ENCODE data around the gene MTURN.
A peak's percentile ranks its signal among the peaks of the same experiment; 100 is the strongest.
"Not testable (repeated sequence)": the region's sequence is repeated elsewhere in the genome, so short reads cannot be mapped to it uniquely, and the experiment has no call there.

MTURN gene

GRCh38 chr7:30184791-30185487 is 50.2 kb downstream of the MTURN start:
- Histone ChIP-seq H3K36me3 (ENCODE audit: control insufficient read depth in 5 of 5, insufficient read depth in 5 of 5, low read length in 5 of 5) (no peaks in the 10 kb centered on the region), H3K4me1 (ENCODE audit: control insufficient read depth in 5 of 5, insufficient read depth in 5 of 5, low read length in 5 of 5) (peaks cover 3 to 36% (median 26%) of the 10 kb centered on the region in 5 donors), H3K9me3 (ENCODE audit: control insufficient read depth in 5 of 5, low read length in 5 of 5) (peaks cover 0 to 3% (median 0%) of the 10 kb centered on the region in 5 donors), H3K9ac (ENCODE audit: low read length in 5 of 5) (no peak overlapping the region), H3K4me3 (ENCODE audit: low read depth in 1 of 5, low read length in 5 of 5) (no peak overlapping the region), H3K27me3 (ENCODE audit: control insufficient read depth in 5 of 5, insufficient read depth in 4 of 5, low read length in 5 of 5) (no peaks in the 10 kb centered on the region), H3K27ac (ENCODE audit: low read depth, low read length) (peak overlapping the region; percentile 89)

- peak overlapping the region; percentile 89 for H3K27ac ChIP-seq (ENCODE audit: low read depth, low read length)
- H3K9me3 ChIP-seq (ENCODE audit: control insufficient read depth in 5 of 5, low read length in 5 of 5): peaks cover 0 to 3% (median 0%) of the 10 kb centered on the region in 5 donors
- peak overlapping the region in 1 of 5 donors; percentile 29 for H3K9ac ChIP-seq (ENCODE audit: low read length in 5 of 5)
- no peaks in the 10 kb centered on the region for H3K27me3 ChIP-seq (ENCODE audit: control insufficient read depth in 5 of 5, insufficient read depth in 4 of 5, low read length in 5 of 5)
- no peaks in the 10 kb centered on the region for H3K36me3 ChIP-seq (ENCODE audit: control insufficient read depth in 5 of 5, insufficient read depth in 5 of 5, low read length in 5 of 5)
- H3K4me3 ChIP-seq (ENCODE audit: low read depth in 1 of 5, low read length in 5 of 5): no peak overlapping the region
- peaks cover 3 to 36% (median 26%) of the 10 kb centered on the region in 5 donors for H3K4me1 ChIP-seq (ENCODE audit: control insufficient read depth in 5 of 5, insufficient read depth in 5 of 5, low read length in 5 of 5)
Observed at GRCh38 chr7:30185496-30185895, 50.7 kb downstream of the MTURN start.

GRCh38 chr7:30186725-30187124 is 51.9 kb downstream of the MTURN start:
- Histone ChIP-seq H3K4me1 (ENCODE audit: control insufficient read depth in 5 of 5, insufficient read depth in 5 of 5, low read length in 5 of 5) (peaks cover 3 to 31% (median 26%) of the 10 kb centered on the region in 5 donors), H3K27ac (ENCODE audit: low read depth, low read length) (no peak overlapping the region), H3K9ac (ENCODE audit: low read length in 5 of 5) (no peak overlapping the region), H3K9me3 (ENCODE audit: control insufficient read depth in 5 of 5, low read length in 5 of 5) (peaks cover 0 to 3% (median 0%) of the 10 kb centered on the region in 5 donors), H3K4me3 (ENCODE audit: low read depth in 1 of 5, low read length in 5 of 5) (no peak overlapping the region), H3K36me3 (ENCODE audit: control insufficient read depth in 5 of 5, insufficient read depth in 5 of 5, low read length in 5 of 5) (peaks cover 0 to 8% (median 0%) of the 10 kb centered on the region in 5 donors), H3K27me3 (ENCODE audit: control insufficient read depth in 5 of 5, insufficient read depth in 4 of 5, low read length in 5 of 5) (no peaks in the 10 kb centered on the region)

- H3K4me3 ChIP-seq (ENCODE audit: low read depth in 1 of 5, low read length in 5 of 5): no peak overlapping the region
- no peak overlapping the region for H3K27ac ChIP-seq (ENCODE audit: low read depth, low read length)
- H3K9ac ChIP-seq (ENCODE audit: low read length in 5 of 5): no peak overlapping the region
Observed at GRCh38 chr7:30187513-30187912, 52.7 kb downstream of the MTURN start.

GRCh38 chr7:30188381-30188780 is 53.6 kb downstream of the MTURN start:
- H3K36me3 ChIP-seq (ENCODE audit: control insufficient read depth in 5 of 5, insufficient read depth in 5 of 5, low read length in 5 of 5); H3K27me3 ChIP-seq (ENCODE audit: control insufficient read depth in 5 of 5, insufficient read depth in 4 of 5, low read length in 5 of 5); H3K4me3 ChIP-seq (ENCODE audit: low read depth in 1 of 5, low read length in 5 of 5); H3K9ac ChIP-seq (ENCODE audit: low read length in 5 of 5); H3K9me3 ChIP-seq (ENCODE audit: control insufficient read depth in 5 of 5, low read length in 5 of 5): not testable (repeated sequence)
- H3K27ac ChIP-seq (ENCODE audit: low read depth, low read length): peak overlapping the region; percentile 61
- peaks cover 3 to 24% (median 20%) of the 10 kb centered on the region in 5 donors for H3K4me1 ChIP-seq (ENCODE audit: control insufficient read depth in 5 of 5, insufficient read depth in 5 of 5, low read length in 5 of 5)

More at GRCh38 chr7:30187513-30187912, 52.7 kb downstream of the MTURN start:
- Histone ChIP-seq H3K27me3 (ENCODE audit: control insufficient read depth in 5 of 5, insufficient read depth in 4 of 5, low read length in 5 of 5) (no peaks in the 10 kb centered on the region), H3K36me3 (ENCODE audit: control insufficient read depth in 5 of 5, insufficient read depth in 5 of 5, low read length in 5 of 5) (peaks cover 0 to 8% (median 3%) of the 10 kb centered on the region in 5 donors), H3K4me1 (ENCODE audit: control insufficient read depth in 5 of 5, insufficient read depth in 5 of 5, low read length in 5 of 5) (peaks cover 3 to 24% (median 22%) of the 10 kb centered on the region in 5 donors), H3K9me3 (ENCODE audit: control insufficient read depth in 5 of 5, low read length in 5 of 5) (peaks cover 0 to 3% (median 0%) of the 10 kb centered on the region in 5 donors)

GRCh38 chr7:30188811-30189210 is 54.0 kb downstream of the MTURN start:
- Histone ChIP-seq H3K27me3 (ENCODE audit: control insufficient read depth in 5 of 5, insufficient read depth in 4 of 5, low read length in 5 of 5) (no peaks in the 10 kb centered on the region), H3K27ac (ENCODE audit: low read depth, low read length) (peak overlapping the region; percentile 61), H3K9ac (ENCODE audit: low read length in 5 of 5) (no peak overlapping the region), H3K4me3 (ENCODE audit: low read depth in 1 of 5, low read length in 5 of 5) (no peak overlapping the region), H3K36me3 (ENCODE audit: control insufficient read depth in 5 of 5, insufficient read depth in 5 of 5, low read length in 5 of 5) (peaks cover 0 to 8% (median 3%) of the 10 kb centered on the region in 5 donors), H3K4me1 (ENCODE audit: control insufficient read depth in 5 of 5, insufficient read depth in 5 of 5, low read length in 5 of 5) (peaks cover 3 to 24% (median 20%) of the 10 kb centered on the region in 5 donors), H3K9me3 (ENCODE audit: control insufficient read depth in 5 of 5, low read length in 5 of 5) (peaks cover 0 to 3% (median 0%) of the 10 kb centered on the region in 5 donors)

- Histone ChIP-seq H3K9me3 (ENCODE audit: control insufficient read depth in 5 of 5, low read length in 5 of 5) (peaks cover 4 to 15% (median 9%) of the 10 kb centered on the region in 5 donors), H3K36me3 (ENCODE audit: control insufficient read depth in 5 of 5, insufficient read depth in 5 of 5, low read length in 5 of 5) (peaks cover 0 to 14% (median 11%) of the 10 kb centered on the region in 5 donors), H3K4me1 (ENCODE audit: control insufficient read depth in 5 of 5, insufficient read depth in 5 of 5, low read length in 5 of 5) (peaks cover 0 to 15% (median 8%) of the 10 kb centered on the region in 5 donors), H3K27me3 (ENCODE audit: control insufficient read depth in 5 of 5, insufficient read depth in 4 of 5, low read length in 5 of 5) (no peaks in the 10 kb centered on the region), H3K9ac (ENCODE audit: low read length in 5 of 5) (no peak overlapping the region), H3K4me3 (ENCODE audit: low read depth in 1 of 5, low read length in 5 of 5) (no peak overlapping the region), H3K27ac (ENCODE audit: low read depth, low read length) (no peak overlapping the region)
Observed at GRCh38 chr7:30191809-30192208, 57.0 kb downstream of the MTURN start.

GRCh38 chr7:30193336-30193943 is 58.7 kb downstream of the MTURN start:
- Histone ChIP-seq H3K4me1 (ENCODE audit: control insufficient read depth in 5 of 5, insufficient read depth in 5 of 5, low read length in 5 of 5) (peaks cover 0 to 13% (median 8%) of the 10 kb centered on the region in 5 donors), H3K9ac (ENCODE audit: low read length in 5 of 5) (no peak overlapping the region), H3K4me3 (ENCODE audit: low read depth in 1 of 5, low read length in 5 of 5) (no peak overlapping the region), H3K9me3 (ENCODE audit: control insufficient read depth in 5 of 5, low read length in 5 of 5) (peaks cover 4 to 15% (median 6%) of the 10 kb centered on the region in 5 donors), H3K36me3 (ENCODE audit: control insufficient read depth in 5 of 5, insufficient read depth in 5 of 5, low read length in 5 of 5) (peaks cover 0 to 17% (median 11%) of the 10 kb centered on the region in 5 donors), H3K27ac (ENCODE audit: low read depth, low read length) (no peak overlapping the region), H3K27me3 (ENCODE audit: control insufficient read depth in 5 of 5, insufficient read depth in 4 of 5, low read length in 5 of 5) (no peaks in the 10 kb centered on the region)

GRCh38 chr7:30196408-30196807 is 61.6 kb downstream of the MTURN start:
- Histone ChIP-seq H3K9ac (ENCODE audit: low read length in 5 of 5) (no peak overlapping the region), H3K4me1 (ENCODE audit: control insufficient read depth in 5 of 5, insufficient read depth in 5 of 5, low read length in 5 of 5) (peaks cover 0 to 14% (median 4%) of the 10 kb centered on the region in 5 donors), H3K9me3 (ENCODE audit: control insufficient read depth in 5 of 5, low read length in 5 of 5) (peaks cover 4 to 15% (median 6%) of the 10 kb centered on the region in 5 donors), H3K27ac (ENCODE audit: low read depth, low read length) (no peak overlapping the region), H3K36me3 (ENCODE audit: control insufficient read depth in 5 of 5, insufficient read depth in 5 of 5, low read length in 5 of 5) (peaks cover 0 to 17% (median 8%) of the 10 kb centered on the region in 5 donors), H3K27me3 (ENCODE audit: control insufficient read depth in 5 of 5, insufficient read depth in 4 of 5, low read length in 5 of 5) (no peaks in the 10 kb centered on the region), H3K4me3 (ENCODE audit: low read depth in 1 of 5, low read length in 5 of 5) (no peak overlapping the region)

GRCh38 chr7:30197438-30197837 is 62.7 kb downstream of the MTURN start:
- Histone ChIP-seq H3K27ac (ENCODE audit: low read depth, low read length) (no peak overlapping the region), H3K27me3 (ENCODE audit: control insufficient read depth in 5 of 5, insufficient read depth in 4 of 5, low read length in 5 of 5) (no peaks in the 10 kb centered on the region), H3K4me1 (ENCODE audit: control insufficient read depth in 5 of 5, insufficient read depth in 5 of 5, low read length in 5 of 5) (peaks cover 0 to 18% (median 7%) of the 10 kb centered on the region in 5 donors), H3K9ac (ENCODE audit: low read length in 5 of 5) (no peak overlapping the region), H3K9me3 (ENCODE audit: control insufficient read depth in 5 of 5, low read length in 5 of 5) (peaks cover 4 to 15% (median 6%) of the 10 kb centered on the region in 5 donors), H3K4me3 (ENCODE audit: low read depth in 1 of 5, low read length in 5 of 5) (no peak overlapping the region), H3K36me3 (ENCODE audit: control insufficient read depth in 5 of 5, insufficient read depth in 5 of 5, low read length in 5 of 5) (peaks cover 0 to 17% (median 6%) of the 10 kb centered on the region in 5 donors)

Measured in subcutaneous abdominal adipose tissue (tissue), 5 donors.